Measurements from ENCODE around the gene TINCR.

TINCR gene

DNA sequence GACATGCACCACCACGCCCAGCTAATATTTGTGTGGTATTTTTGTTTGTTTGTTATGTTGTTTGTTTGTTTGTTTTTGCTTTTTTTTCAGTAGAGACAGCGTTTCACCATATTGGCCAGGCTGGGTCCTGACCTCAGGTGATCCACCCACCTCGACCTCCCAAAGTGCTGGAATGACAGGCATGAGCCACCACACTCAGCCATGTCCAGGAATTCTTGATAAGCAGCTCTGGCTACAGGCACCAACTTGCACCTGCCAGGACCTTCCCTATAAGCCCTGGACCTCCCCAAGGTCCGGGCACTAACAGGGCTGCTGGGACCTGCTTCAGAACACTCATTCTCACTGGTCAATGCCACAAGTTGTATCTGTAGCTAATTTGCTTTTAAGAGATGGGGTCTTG lies 48.7 kb downstream of the TINCR start:
- Mint-ChIP-seq H3K4me1 (no peaks in the 10 kb centered on the region), H3K27ac (no peak overlapping the region), H3K36me3 (peaks cover 3% of the 10 kb centered on the region), H3K4me3 (no peak overlapping the region), H3K27me3 (peaks cover 16% of the 10 kb centered on the region), H3K9me3 (peaks cover 15% of the 10 kb centered on the region)

DNA sequence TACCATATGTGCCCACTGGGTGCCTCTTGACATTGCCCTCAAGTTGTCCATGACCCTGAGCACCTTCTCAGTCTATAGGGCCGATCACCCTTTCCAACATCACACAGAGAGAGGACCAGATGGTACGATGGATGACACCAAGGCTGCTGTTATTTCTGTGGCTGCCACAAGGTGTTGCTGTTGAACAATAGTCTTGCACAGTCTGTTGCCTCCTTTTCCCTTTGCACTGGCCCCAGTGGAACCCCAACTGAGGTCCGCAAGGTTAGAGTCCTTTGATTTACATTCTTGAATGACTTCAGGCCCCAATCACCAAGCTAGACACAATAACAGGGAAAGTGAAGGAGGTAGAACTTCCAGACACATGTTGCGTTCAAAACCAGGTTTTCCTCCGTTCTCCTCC lies 52.0 kb downstream of the TINCR start:
- H3K36me3 Mint-ChIP-seq = peaks cover 3% of the 10 kb centered on the region
- H3K27me3 Mint-ChIP-seq = peaks cover 12% of the 10 kb centered on the region
- H3K4me1 Mint-ChIP-seq = no peaks in the 10 kb centered on the region
- peaks cover 15% of the 10 kb centered on the region for H3K9me3 Mint-ChIP-seq
- no peak overlapping the region for H3K4me3 Mint-ChIP-seq
- no peak overlapping the region for H3K27ac Mint-ChIP-seq

DNA sequence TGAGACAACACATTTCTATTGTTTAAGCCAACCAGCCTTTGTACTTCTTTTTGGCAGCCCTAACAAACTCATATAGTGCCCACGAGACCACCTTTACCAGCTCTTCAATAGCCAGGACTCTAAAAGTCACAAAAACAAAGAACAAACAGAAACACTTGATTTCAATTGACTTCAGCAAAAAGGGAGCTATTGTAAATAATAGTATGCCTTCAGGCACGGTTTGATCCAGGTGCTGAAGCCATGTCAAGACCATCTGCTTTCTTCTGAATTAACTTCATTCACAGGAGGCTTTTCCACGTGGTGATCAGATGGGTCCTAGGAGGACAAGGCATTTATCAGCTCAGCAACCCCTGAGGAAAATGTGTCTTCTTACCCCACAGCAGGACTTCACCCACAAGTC lies 53.8 kb downstream of the TINCR start:
- H3K9me3 Mint-ChIP-seq = peaks cover 15% of the 10 kb centered on the region
- H3K27ac Mint-ChIP-seq = no peak overlapping the region
- peaks cover 3% of the 10 kb centered on the region for H3K36me3 Mint-ChIP-seq
- peaks cover 9% of the 10 kb centered on the region for H3K27me3 Mint-ChIP-seq
- no peaks in the 10 kb centered on the region for H3K4me1 Mint-ChIP-seq
- H3K4me3 Mint-ChIP-seq = no peak overlapping the region

DNA sequence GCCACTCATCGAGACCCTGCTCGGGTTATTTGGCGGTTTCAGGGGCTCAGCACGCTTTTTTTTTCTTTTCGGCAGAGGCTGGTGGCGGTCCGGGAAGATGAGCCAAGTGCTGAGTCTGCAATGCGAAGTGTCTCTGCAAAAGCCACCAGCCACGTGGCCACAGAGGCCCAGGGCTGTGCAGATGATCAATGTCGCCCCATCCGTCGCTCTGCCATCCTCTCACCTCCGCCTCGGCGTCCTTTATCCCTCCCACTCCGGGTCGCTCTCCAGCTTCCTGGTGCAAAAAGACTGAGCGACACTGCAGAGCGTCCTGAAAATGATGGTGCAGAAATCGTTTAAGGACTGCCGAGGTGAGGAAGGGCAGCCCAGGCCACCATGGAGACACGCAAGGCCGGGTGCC lies 55.0 kb downstream of the TINCR start:
- peaks cover 3% of the 10 kb centered on the region for H3K36me3 Mint-ChIP-seq
- H3K27ac Mint-ChIP-seq = no peak overlapping the region
- H3K27me3 Mint-ChIP-seq = peaks cover 5% of the 10 kb centered on the region
- no peak overlapping the region for H3K4me3 Mint-ChIP-seq
- H3K4me1 Mint-ChIP-seq = no peaks in the 10 kb centered on the region
- peaks cover 15% of the 10 kb centered on the region for H3K9me3 Mint-ChIP-seq
